Panc1 (cell line): ENCODE data around the gene CCDC50.

Source experiments
- CTCF ChIP-seq: fragments of 450-650 bp; IDR thresholded peaks from 2 replicates; pipeline ENCODE4 v1.5.1; 2017; ENCODE audit warnings: mild to moderate bottlenecking
- POLR2AphosphoS5 ChIP-seq: IDR thresholded peaks from 2 replicates; pipeline ENCODE4 v1.6.1; 2012; ENCODE audit warnings: mild to moderate bottlenecking, low read depth, low read length, moderate library complexity

GRCh38 chr3:191321019-191321767, 8.0 kb upstream of the CCDC50 start:
- TF ChIP-seq CTCF (no peak), POLR2AphosphoS5 (no peak)
